Thyroid gland (tissue), 4 donors: ENCODE data around the gene BMP5. TPM values are rescaled to one million over a fixed set of nuclear protein-coding genes. Genes with fewer than 3 reads are reported as not detected.

ENCODE experiments used
- DNase-seq, 2 donors: peaks; one replicate each; pipeline ENCODE4 v3.0.0-alpha.2; 2019
- H3K27ac ChIP-seq, 3 donors: fragments of 200-600 bp; sonication (generic); 1 replicate in 2 of 3; 2 replicates in 1 of 3; pipeline ENCODE4 v1.5.1; 2016 to 2019; ENCODE audit warnings: mild to moderate bottlenecking in 1 of 3, moderate library complexity in 1 of 3
- H3K27me3 ChIP-seq: fragments of 200-600 bp; sonication (generic); one replicate; pipeline ENCODE4 v1.5.1; 2019
- H3K36me3 ChIP-seq, 2 donors: fragments of 200-600 bp; sonication (generic); one replicate each; pipeline ENCODE4 v1.5.1; 2016 to 2019
- H3K4me1 ChIP-seq, 2 donors: fragments of 200-600 bp; sonication (generic); one replicate each; pipeline ENCODE4 v1.5.1; 2017 to 2019
- H3K4me3 ChIP-seq, 3 donors: fragments of 200-600 bp; sonication (generic); replicated peaks in 1 of 3; 1 replicate in 2 of 3; 2 replicates in 1 of 3; pipeline ENCODE4 v1.5.1; 2016; ENCODE audit warnings: mild to moderate bottlenecking in 1 of 3
- H3K9me3 ChIP-seq: fragments of 200-600 bp; sonication (generic); one replicate; pipeline ENCODE4 v1.5.1; 2017
- CTCF ChIP-seq, 6 experiments: fragments of 200-600 bp in 3 of 6; fragments of 450-650 bp in 3 of 6; sonication (generic) in 3 of 6; IDR thresholded peaks; one replicate each; pipeline ENCODE4 v1.5.1; 2016 to 2019; ENCODE audit warnings: antibody characterized with exemption in 6 of 6, mild to moderate bottlenecking in 2 of 6, inconsistent platforms in 1 of 6, moderate library complexity in 1 of 6
- POLR2A ChIP-seq, 2 donors: fragments of 450-650 bp; IDR thresholded peaks; one replicate each; pipeline ENCODE4 v1.6.1; 2017; ENCODE audit warnings: antibody characterized with exemption in 2 of 2, mild to moderate bottlenecking in 2 of 2, moderate library complexity in 1 of 2
- WGBS, 2 donors: methylation state at CpG; one replicate each; pipeline ENCODE4 v1.1.5; 2017; 5-methylcytosine and 5-hydroxymethylcytosine counted together
- intact Hi-C: fragments of 100-400 bp; cut with DNase I; formaldehyde crosslinking; loops from one replicate; pipeline ENCODE4 v1.15.1; 2023
- total RNA-seq, 4 donors: library from RNA; depleted of rRNA; stranded (reverse); fragments of >200 nt; gene quantifications; one replicate each; pipeline ENCODE4 v1.2.3, GENCODE V29; 2016

BMP5 gene
- total RNA-seq, 4 donors from 2014 or later = 0.25 to 1.9 (median 0.63) TPM

GRCh38 chr6:55812509-55812908 is 62.9 kb downstream of the BMP5 start:
- WGBS, 2 donors = 78 to 79% methylated on average over 1 of the region's 1 CpG
- Histone ChIP-seq H3K36me3 (no peaks in the 10 kb centered on the region), H3K9me3 (no peaks in the 10 kb centered on the region), H3K4me1 (no peaks in the 10 kb centered on the region), H3K27me3 (no peaks in the 10 kb centered on the region), H3K27ac (no peak overlapping the region), H3K4me3 (no peak overlapping the region)
- intact Hi-C loops = no loop called here
- TF ChIP-seq POLR2A (IDR thresholded peaks at IDR 0.05) (no peak), CTCF (IDR thresholded peaks at IDR 0.05) (no peak)
- no peak for DNase-seq

- H3K27me3 ChIP-seq = no peaks in the 10 kb centered on the region
- no peak for DNase-seq
- no peak overlapping the region for H3K4me3 ChIP-seq
- H3K9me3 ChIP-seq = no peaks in the 10 kb centered on the region
- no peak for TF ChIP-seq POLR2A (IDR thresholded peaks at IDR 0.05)
- TF ChIP-seq CTCF (IDR thresholded peaks at IDR 0.05) = no peak
- WGBS, 2 donors = 74 to 84% methylated on average over 3 of the region's 3 CpGs
- H3K36me3 ChIP-seq = no peaks in the 10 kb centered on the region
- H3K4me1 ChIP-seq = no peaks in the 10 kb centered on the region
- intact Hi-C loops = no loop called here
- H3K27ac ChIP-seq = no peak overlapping the region
These were observed 64.3 kb downstream of the BMP5 start for GRCh38 chr6:55811074-55811473.

GRCh38 chr6:55802259-55802658 is 73.1 kb downstream of the BMP5 start:
- DNase-seq = no peak
- no peaks in the 10 kb centered on the region for H3K27me3 ChIP-seq
- intact Hi-C loops = no loop called here
- H3K9me3 ChIP-seq = no peaks in the 10 kb centered on the region
- no peaks in the 10 kb centered on the region for H3K4me1 ChIP-seq
- TF ChIP-seq CTCF (IDR thresholded peaks at IDR 0.05) = no peak
- no peak for TF ChIP-seq POLR2A (IDR thresholded peaks at IDR 0.05)
- no peak overlapping the region for H3K4me3 ChIP-seq
- H3K36me3 ChIP-seq = no peaks in the 10 kb centered on the region
- 93 to 96% methylated on average over 4 of the region's 4 CpGs for WGBS, 2 donors
- no peak overlapping the region for H3K27ac ChIP-seq

GRCh38 chr6:55798571-55798970 is 76.8 kb downstream of the BMP5 start:
- intact Hi-C loops = no loop called here
- no peaks in the 10 kb centered on the region for H3K4me1 ChIP-seq
- no peak overlapping the region for H3K4me3 ChIP-seq
- no peak for DNase-seq
- no peak overlapping the region for H3K27ac ChIP-seq
- TF ChIP-seq CTCF (IDR thresholded peaks at IDR 0.05) = no peak
- no peak for TF ChIP-seq POLR2A (IDR thresholded peaks at IDR 0.05)
- no peaks in the 10 kb centered on the region for H3K27me3 ChIP-seq
- H3K36me3 ChIP-seq = no peaks in the 10 kb centered on the region
- no peaks in the 10 kb centered on the region for H3K9me3 ChIP-seq

GRCh38 chr6:55794136-55794812 is 81.1 kb downstream of the BMP5 start:
- Histone ChIP-seq H3K27ac (no peak overlapping the region), H3K4me1 (no peaks in the 10 kb centered on the region), H3K9me3 (no peaks in the 10 kb centered on the region), H3K27me3 (no peaks in the 10 kb centered on the region), H3K4me3 (no peak overlapping the region), H3K36me3 (no peaks in the 10 kb centered on the region)
- 86 to 92% methylated on average over 3 of the region's 3 CpGs for WGBS, 2 donors
- DNase-seq = no peak
- no peak for TF ChIP-seq CTCF (IDR thresholded peaks at IDR 0.05)
- no peak for TF ChIP-seq POLR2A (IDR thresholded peaks at IDR 0.05)
- intact Hi-C loops = no loop called here
